ENCODE measurements around the gene C2CD2L.

Gene C2CD2L

DNA sequence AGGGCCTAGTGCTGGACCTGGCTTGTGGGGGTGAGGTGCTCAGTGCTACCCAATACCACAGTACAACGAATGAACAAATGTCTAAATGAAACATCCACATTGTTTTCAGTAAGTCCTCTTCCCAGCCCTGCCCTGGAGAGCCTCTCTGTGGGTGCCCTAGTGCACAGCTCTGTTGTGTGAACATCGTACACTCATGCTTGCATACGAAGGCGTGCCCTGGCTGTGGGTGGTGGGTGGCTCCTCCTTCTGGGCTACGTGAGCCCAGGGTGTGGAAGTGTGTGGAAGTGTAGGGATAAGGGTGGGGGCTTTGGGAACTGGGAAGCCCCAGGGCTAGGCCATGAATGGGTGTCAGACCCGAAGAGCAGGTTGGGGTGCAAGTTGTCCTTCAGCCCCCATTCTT is 60.8 kb downstream of the C2CD2L start:
- no peak for DNase-seq
- in situ Hi-C loops (cut with MboI; ENCODE audit: low pct_unique_long_range_greater_than_20kb, low sequenced_read_pairs) = no loop called here
